Urinary bladder (tissue), 4 donors: ENCODE results near the gene LYRM1. TPM values are rescaled to one million over a fixed set of nuclear protein-coding genes. Genes with fewer than 3 reads are reported as not detected.
"Not testable (repeated sequence)": the region's sequence is repeated elsewhere in the genome, so short reads cannot be mapped to it uniquely, and the experiment has no call there.

Source experiments
- DNase-seq: peaks from one replicate; pipeline ENCODE4 v3.0.0-alpha.2; 2015; ENCODE audit errors: extremely low spot score
- H3K27ac ChIP-seq: one replicate; pipeline ENCODE4 v1.5.1; 2013; ENCODE audit warnings: low read depth, mild to moderate bottlenecking, moderate library complexity
- H3K36me3 ChIP-seq: one replicate; pipeline ENCODE4 v1.6.1; 2013; ENCODE audit warnings: mild to moderate bottlenecking, moderate library complexity; ENCODE audit not compliant: insufficient read depth
- H3K4me1 ChIP-seq: one replicate; pipeline ENCODE4 v1.6.1; 2013; ENCODE audit warnings: mild to moderate bottlenecking, moderate library complexity; ENCODE audit not compliant: insufficient read depth
- H3K4me3 ChIP-seq: one replicate; pipeline ENCODE4 v1.5.1; 2013; ENCODE audit warnings: low read depth, low read length
- WGBS: extraction: QIAGEN DNeasy Blood & Tissue Kit; methylation state at CpG from one replicate; pipeline ENCODE4 v1.1.7; 2013; 5-methylcytosine and 5-hydroxymethylcytosine counted together
- polyA plus RNA-seq: library from polyadenylated mRNA; stranded (reverse); fragments of 200-250 nt; gene quantifications from one replicate; pipeline ENCODE4 v1.2.3, GENCODE V29; 2013
- total RNA-seq: library from RNA; depleted of rRNA; stranded (reverse); fragments of >200 nt; gene quantifications from one replicate; pipeline ENCODE4 v1.2.3, GENCODE V29; 2014
- donor health status: healthy with polysubstance abuse.
- donor health status: healthy.

LYRM1 gene
- total and polyA plus RNA-seq, 2 donors = 54.6 to 59.8 TPM

GRCh38 chr16:20940871-20941635, 40.5 kb downstream of the LYRM1 start:
- Histone ChIP-seq H3K4me1 (no peaks in the 10 kb centered on the region), H3K36me3 (no peaks in the 10 kb centered on the region), H3K27ac (no peak overlapping the region), H3K4me3 (no peak overlapping the region)
- no peak for DNase-seq
- WGBS = 79% methylated on average over 6 of the region's 6 CpGs

- WGBS = 94% methylated on average over 6 of the region's 6 CpGs
- no peak overlapping the region for H3K4me3 ChIP-seq
- DNase-seq = no peak
- H3K36me3 ChIP-seq = no peaks in the 10 kb centered on the region
- no peak overlapping the region for H3K27ac ChIP-seq
- H3K4me1 ChIP-seq = no peaks in the 10 kb centered on the region
Measured at GRCh38 chr16:20941636-20941926, 41.0 kb downstream of the LYRM1 start.

GRCh38 chr16:20942256-20942655, 41.7 kb downstream of the LYRM1 start:
- Histone ChIP-seq H3K27ac (no peak overlapping the region), H3K36me3 (no peaks in the 10 kb centered on the region), H3K4me1 (no peaks in the 10 kb centered on the region), H3K4me3 (no peak overlapping the region)
- DNase-seq = no peak
- 75% methylated on average over 4 of the region's 4 CpGs for WGBS

- Histone ChIP-seq H3K36me3 (no peaks in the 10 kb centered on the region), H3K4me1 (no peaks in the 10 kb centered on the region), H3K27ac (no peak overlapping the region), H3K4me3 (no peak overlapping the region)
- DNase-seq = no peak
- 81% methylated on average over 5 of the region's 5 CpGs for WGBS
Measured at GRCh38 chr16:20944861-20945574, 44.4 kb downstream of the LYRM1 start.

- not testable (repeated sequence) for H3K4me3 ChIP-seq, H3K4me1 ChIP-seq, H3K27ac ChIP-seq, DNase-seq, H3K36me3 ChIP-seq
- 94% methylated on average over 11 of the region's 11 CpGs for WGBS
Measured at GRCh38 chr16:20945575-20945875, 45.0 kb downstream of the LYRM1 start.

GRCh38 chr16:20946015-20946629, 45.6 kb downstream of the LYRM1 start:
- Histone ChIP-seq H3K36me3 (no peaks in the 10 kb centered on the region), H3K4me3 (no peak overlapping the region), H3K27ac (no peak overlapping the region), H3K4me1 (no peaks in the 10 kb centered on the region)
- no peak for DNase-seq
- 74% methylated on average over 8 of the region's 8 CpGs for WGBS

- no peaks in the 10 kb centered on the region for H3K36me3 ChIP-seq
- no peak overlapping the region for H3K27ac ChIP-seq
- DNase-seq = no peak
- H3K4me3 ChIP-seq = no peak overlapping the region
- no peaks in the 10 kb centered on the region for H3K4me1 ChIP-seq
- WGBS = 90% methylated on average over 9 of the region's 9 CpGs
Measured at GRCh38 chr16:20948444-20948843, 47.9 kb downstream of the LYRM1 start.

GRCh38 chr16:20949660-20950059, 49.1 kb downstream of the LYRM1 start:
- no peak for DNase-seq
- Histone ChIP-seq H3K4me3 (no peak overlapping the region), H3K4me1 (no peaks in the 10 kb centered on the region), H3K36me3 (no peaks in the 10 kb centered on the region), H3K27ac (no peak overlapping the region)
- WGBS = 66% methylated on average over 3 of the region's 3 CpGs

GRCh38 chr16:20950294-20950693, 49.7 kb downstream of the LYRM1 start:
- Histone ChIP-seq H3K4me3 (no peak overlapping the region), H3K27ac (no peak overlapping the region), H3K36me3 (no peaks in the 10 kb centered on the region), H3K4me1 (no peaks in the 10 kb centered on the region)
- 83% methylated on average over 4 of the region's 4 CpGs for WGBS
- DNase-seq = no peak

GRCh38 chr16:20952139-20952920, 51.8 kb downstream of the LYRM1 start:
- Histone ChIP-seq H3K36me3 (no peaks in the 10 kb centered on the region), H3K4me1 (no peaks in the 10 kb centered on the region), H3K4me3 (no peak overlapping the region), H3K27ac (no peak overlapping the region)
- DNase-seq = no peak
- WGBS = 71% methylated on average over 13 of the region's 13 CpGs

- WGBS = 94% methylated on average over 11 of the region's 11 CpGs
- DNase-seq = no peak
- Histone ChIP-seq H3K27ac (no peak overlapping the region), H3K4me3 (no peak overlapping the region), H3K36me3 (no peaks in the 10 kb centered on the region), H3K4me1 (no peaks in the 10 kb centered on the region)
Measured at GRCh38 chr16:20954574-20954973, 54.0 kb downstream of the LYRM1 start.

GRCh38 chr16:20956319-20956718, 55.7 kb downstream of the LYRM1 start:
- Histone ChIP-seq H3K4me1 (no peaks in the 10 kb centered on the region), H3K36me3 (no peaks in the 10 kb centered on the region), H3K27ac (no peak overlapping the region), H3K4me3 (no peak overlapping the region)
- WGBS = 58% methylated on average over 3 of the region's 3 CpGs
- no peak for DNase-seq

GRCh38 chr16:20957153-20957552, 56.6 kb downstream of the LYRM1 start:
- 80% methylated on average over 3 of the region's 3 CpGs for WGBS

GRCh38 chr16:20960899-20961298, 60.3 kb downstream of the LYRM1 start:
- DNase-seq = no peak
- Histone ChIP-seq H3K4me1 (no peaks in the 10 kb centered on the region), H3K36me3 (no peaks in the 10 kb centered on the region), H3K27ac (no peak overlapping the region), H3K4me3 (no peak overlapping the region)
- 76% methylated on average over 5 of the region's 5 CpGs for WGBS

More at GRCh38 chr16:20957153-20957552, 56.6 kb downstream of the LYRM1 start:
- Histone ChIP-seq H3K27ac (no peak overlapping the region), H3K4me3 (no peak overlapping the region), H3K36me3 (no peaks in the 10 kb centered on the region), H3K4me1 (no peaks in the 10 kb centered on the region)
- no peak for DNase-seq
